Spleen (tissue), 7 donors: ENCODE measurements around the gene FLNB.

ENCODE experiments used
- CTCF ChIP-seq, 11 experiments: fragments of 200-600 bp in 7 of 11; fragments of 450-650 bp in 4 of 11; sonication (generic) in 4 of 11; IDR thresholded peaks in 8 of 11; conservative IDR thresholded peaks in 3 of 11; 1 replicate in 7 of 11; 2 replicates in 4 of 11; pipeline versions ENCODE4 v1.4.0 to v1.8.0; 2016 to 2021; ENCODE audit warnings: antibody characterized with exemption in 11 of 11, inconsistent platforms in 4 of 11, mild to moderate bottlenecking in 1 of 11
- POLR2A ChIP-seq, 3 donors: fragments of 450-650 bp; IDR thresholded peaks; one replicate each; pipeline ENCODE4 v1.5.1; 2017; ENCODE audit warnings: antibody characterized with exemption in 3 of 3, mild to moderate bottlenecking in 1 of 3
- POLR2AphosphoS5 ChIP-seq, 3 donors: sonication (generic); formaldehyde crosslinking; IDR thresholded peaks; one replicate each; pipeline ENCODE4 v1.5.1; 2017; ENCODE audit warnings: antibody characterized with exemption in 3 of 3
- donor health status: DM: no; HTN: no; CAD: no; lungs with moderate emphysema.
- donor health status: DM: no; HTN: no; CAD: no.
- donor health status: DM: no; HTN: no; CAD: no.

- TF ChIP-seq POLR2AphosphoS5 (IDR thresholded peaks at IDR 0.05) (no peak), CTCF (IDR thresholded peaks at IDR 0.05 in 8 of 11, conservative IDR thresholded peaks at IDR 0.05 in 3 of 11) (no peak), POLR2A (IDR thresholded peaks at IDR 0.05) (no peak)
Measured at GRCh38 chr3:58205981-58206380, 197.8 kb downstream of the FLNB start.
